GM10847 (cell line): ENCODE data around the gene RASEF.

Experiments used
- POLR2A ChIP-seq: IDR thresholded peaks from 2 replicates; pipeline ENCODE4 v1.6.1; 2011; ENCODE audit not compliant: insufficient read length; ENCODE audit errors: extremely low read depth

Gene RASEF

GRCh38 chr9:83005361-83005760 lies 57.6 kb downstream of the RASEF start:
- TF ChIP-seq POLR2A = no peak

- no peak for TF ChIP-seq POLR2A
Observed at GRCh38 chr9:83002329-83002728, 60.6 kb downstream of the RASEF start.

GRCh38 chr9:83000765-83001164 lies 62.2 kb downstream of the RASEF start:
- TF ChIP-seq POLR2A = no peak

DNA sequence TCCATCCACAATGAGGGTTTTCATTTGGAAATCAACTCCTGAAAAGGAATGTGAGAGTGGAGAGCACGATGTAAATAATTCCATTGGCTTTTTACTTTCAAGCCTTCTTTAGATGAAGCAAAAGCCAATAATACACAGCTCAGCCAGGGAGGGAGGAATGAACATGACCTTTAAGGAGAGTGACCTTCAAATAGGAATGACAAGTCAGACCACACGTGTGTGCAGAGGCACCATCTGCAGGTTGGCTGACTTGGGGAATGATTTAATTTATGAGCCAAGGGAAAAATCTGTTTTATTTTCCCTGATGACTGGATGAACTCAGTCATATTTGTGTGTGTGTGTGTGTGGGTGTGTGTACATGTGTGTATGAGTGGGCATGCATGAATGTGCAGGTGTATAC lies 64.5 kb downstream of the RASEF start:
- TF ChIP-seq POLR2A = no peak

- no peak for TF ChIP-seq POLR2A
Observed at GRCh38 chr9:82997476-82998140, 65.3 kb downstream of the RASEF start.

DNA sequence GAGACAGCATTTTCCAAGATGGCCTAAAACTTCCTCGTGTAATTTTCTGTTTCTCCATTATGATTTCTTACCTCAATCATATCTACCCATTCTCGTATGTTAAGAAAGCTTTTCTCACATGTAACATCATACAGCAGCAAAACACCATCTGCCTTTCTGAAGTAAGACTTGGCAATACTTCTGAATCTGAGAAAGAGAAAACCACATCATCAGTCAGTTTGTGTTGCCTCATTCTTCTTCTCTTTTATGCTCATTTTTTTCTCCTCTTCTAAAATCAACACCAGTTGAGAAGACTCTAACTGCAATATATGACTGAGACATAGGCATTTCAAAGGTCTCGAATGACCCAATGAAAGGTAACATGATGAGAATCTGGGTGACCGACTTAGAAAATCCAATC lies 66.0 kb downstream of the RASEF start:
- no peak for TF ChIP-seq POLR2A

- no peak for TF ChIP-seq POLR2A
Observed at GRCh38 chr9:82993856-82994605, 68.9 kb downstream of the RASEF start.

DNA sequence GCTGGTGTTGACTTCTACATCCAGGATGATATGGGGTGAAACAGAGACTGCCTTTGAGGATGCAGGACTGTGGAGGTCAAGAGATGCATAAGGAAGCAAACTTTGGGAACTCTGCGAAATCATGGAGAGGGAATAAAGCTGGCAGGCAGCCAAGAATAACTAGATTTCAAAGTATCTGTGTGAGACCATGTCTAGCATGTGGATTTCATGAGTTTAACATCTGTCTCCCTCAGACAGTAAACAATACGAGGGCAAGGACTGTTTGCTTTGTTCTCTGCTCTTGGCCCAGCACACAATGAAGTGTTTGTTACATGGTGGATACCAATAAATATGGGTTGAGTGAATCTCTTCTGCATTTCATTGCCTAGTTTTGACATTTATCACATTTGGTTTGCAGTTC lies 71.3 kb downstream of the RASEF start:
- no peak for TF ChIP-seq POLR2A

DNA sequence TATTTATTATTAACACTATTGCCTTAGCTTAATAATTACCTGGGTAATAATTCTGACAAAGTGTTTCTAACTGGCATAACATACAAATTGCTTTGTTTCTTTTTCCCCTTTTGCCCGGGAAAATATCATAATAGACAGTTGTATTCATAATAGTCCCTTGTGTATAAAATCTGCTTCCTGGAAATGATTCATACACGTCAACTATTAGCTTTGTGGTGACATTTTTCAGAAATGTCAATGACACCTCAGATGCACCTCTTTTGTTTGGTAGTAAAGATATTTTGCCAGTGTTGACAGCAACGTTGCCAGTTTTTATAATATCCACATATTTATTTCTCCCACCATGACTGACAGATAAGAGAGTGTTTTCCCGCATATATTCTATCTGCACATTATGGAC lies 73.0 kb downstream of the RASEF start:
- TF ChIP-seq POLR2A = no peak

DNA sequence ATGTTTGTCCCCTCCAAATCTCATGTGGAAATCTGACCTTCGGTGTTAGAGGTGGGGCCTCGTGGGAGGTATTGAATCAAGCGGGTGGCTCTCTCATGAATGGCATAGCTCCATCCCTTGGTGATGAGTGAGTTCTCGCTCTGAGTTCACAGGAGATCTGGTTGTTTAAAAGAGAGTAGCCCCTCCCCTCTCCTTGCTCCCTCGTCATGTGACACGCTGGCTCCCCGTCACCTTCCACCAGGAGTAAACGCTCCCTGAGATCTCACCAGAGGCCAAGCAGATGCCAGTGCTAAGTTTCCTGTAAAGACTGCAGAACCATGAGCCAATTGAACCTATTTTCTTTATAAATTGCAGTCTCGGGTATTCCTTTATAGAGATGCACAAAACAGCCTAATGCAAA lies 74.5 kb downstream of the RASEF start:
- TF ChIP-seq POLR2A = no peak

DNA sequence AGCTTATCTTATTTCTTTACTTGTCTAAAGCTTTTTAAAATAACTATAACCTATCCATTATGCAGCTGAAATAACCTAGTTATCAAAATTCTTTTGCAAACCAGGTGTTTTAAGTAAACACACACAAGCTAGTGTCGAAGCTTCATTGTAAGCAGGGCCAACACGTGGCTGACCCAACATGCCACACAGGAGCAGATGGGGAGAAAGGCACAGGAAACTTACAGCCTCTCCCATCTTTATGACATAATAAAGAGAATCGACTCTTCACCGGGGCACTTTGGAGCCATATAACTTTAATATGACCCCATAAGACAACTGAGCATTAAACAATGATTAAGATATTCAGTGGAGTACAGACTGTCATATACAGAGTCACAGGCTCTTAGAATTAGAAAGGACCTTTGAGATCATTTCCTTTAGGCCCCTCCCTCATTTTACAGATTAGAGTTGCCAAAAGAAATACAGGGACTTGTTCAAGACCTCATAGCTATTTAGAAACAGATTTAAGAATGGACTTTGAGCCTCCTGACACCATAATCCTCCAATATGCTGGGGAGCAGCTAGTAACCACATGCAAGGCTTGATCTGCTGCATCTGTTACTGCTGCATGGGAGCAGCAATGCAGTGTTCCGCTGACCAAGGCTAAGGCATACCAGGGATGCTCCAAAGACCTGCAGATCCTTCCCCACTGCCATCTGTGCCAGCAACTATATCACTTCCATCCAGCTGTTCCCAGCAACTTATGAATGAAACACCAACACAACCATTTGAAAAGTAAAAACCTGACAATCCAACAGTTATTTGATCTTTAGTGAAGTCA lies 75.4 kb downstream of the RASEF start:
- no peak for TF ChIP-seq POLR2A

DNA sequence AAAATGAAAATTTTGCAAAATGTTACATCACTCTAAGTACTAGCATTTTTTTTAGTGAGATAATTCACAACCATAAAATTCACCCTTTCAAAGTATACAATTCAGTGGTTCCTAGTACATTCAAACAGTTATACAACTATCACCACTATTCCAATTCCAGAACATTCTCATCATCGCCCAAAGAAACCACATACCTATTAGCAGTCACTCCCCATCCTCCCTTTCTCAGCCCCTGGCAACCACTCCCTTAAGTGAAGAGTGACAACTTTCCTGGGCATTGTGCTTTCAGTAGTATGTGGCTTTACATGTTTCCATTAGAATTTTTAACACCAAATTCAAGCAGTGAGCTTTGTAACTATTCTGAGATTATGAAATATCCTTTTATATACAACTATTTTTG lies 81.4 kb downstream of the RASEF start:
- TF ChIP-seq POLR2A = no peak

- no peak for TF ChIP-seq POLR2A
Observed at GRCh38 chr9:82975176-82975575, 87.8 kb downstream of the RASEF start.

GRCh38 chr9:82972446-82972845 lies 90.5 kb downstream of the RASEF start:
- no peak for TF ChIP-seq POLR2A

DNA sequence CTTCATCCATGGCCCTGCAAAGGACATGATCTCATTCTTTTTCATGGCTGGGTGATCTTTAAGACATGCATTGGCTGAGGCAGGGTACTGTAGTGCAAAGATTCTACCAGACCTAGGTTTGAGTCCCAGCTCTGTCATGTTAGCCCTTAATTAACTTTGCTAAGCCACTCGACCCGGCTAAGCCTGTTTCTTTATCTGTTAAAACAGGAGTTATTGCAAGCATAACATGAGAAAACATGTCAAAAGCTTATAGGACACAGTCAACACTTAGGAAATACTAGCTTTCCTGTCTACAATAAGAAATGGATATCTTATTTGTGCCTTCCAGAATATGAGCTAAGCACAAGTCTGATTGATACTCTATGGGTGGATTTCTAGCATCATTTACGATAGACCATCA lies 92.6 kb downstream of the RASEF start:
- TF ChIP-seq POLR2A = no peak

GRCh38 chr9:82969291-82969690 lies 93.7 kb downstream of the RASEF start:
- TF ChIP-seq POLR2A = no peak
